HG03565 (cell line): Measurements from ENCODE around the gene DACT2.
"Not testable (repeated sequence)": the region's sequence is repeated elsewhere in the genome, so short reads cannot be mapped to it uniquely, and the experiment has no call there.

ENCODE experiments used
- ATAC-seq: cut with Tn5 transposase; IDR thresholded peaks from one replicate; pipeline ENCODE4 v1.9.1; 2021; ENCODE audit warnings: mild to moderate bottlenecking, moderate library complexity; ENCODE audit not compliant: unreplicated experiment

Gene DACT2

DNA sequence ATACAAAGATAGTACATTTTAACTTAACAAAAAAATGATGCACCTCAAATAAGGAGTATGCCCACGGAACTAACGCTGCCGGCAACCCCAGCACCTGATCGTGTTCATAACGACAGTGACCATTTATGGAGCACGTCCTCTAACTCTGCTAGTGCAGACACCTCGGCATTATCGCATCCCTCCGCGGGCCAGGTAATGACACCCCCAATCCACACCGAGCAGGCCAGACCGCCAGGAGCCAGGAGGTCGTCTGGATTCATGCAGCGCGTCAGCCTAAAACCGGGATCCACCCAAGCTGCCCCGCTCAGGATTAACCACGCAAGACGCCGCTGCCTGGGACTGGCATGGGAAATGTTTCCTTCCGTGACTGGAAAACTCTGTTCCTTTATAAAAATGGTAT lies 34.1 kb downstream of the DACT2 start:
- ATAC-seq, result no peak

DNA sequence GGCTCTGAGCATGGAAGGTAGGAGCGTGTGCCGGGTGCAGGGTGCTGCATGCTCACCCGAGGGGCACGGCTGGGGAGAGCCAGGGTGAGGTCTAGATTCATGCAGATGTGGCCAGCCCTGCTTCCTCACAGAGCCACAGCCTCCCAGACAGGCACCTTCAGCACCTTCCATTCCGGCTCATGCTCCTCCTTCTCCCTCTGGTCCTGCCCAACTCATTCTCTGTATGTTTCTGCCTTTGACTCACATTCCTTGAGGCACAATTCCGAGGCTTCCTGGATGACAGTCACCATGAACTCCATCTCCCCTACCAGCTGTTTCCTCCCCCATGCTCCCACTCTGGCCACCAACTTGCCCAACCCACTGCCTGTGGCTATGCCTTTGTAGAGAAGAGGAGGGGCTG lies 35.4 kb downstream of the DACT2 start:
- no peak for ATAC-seq

DNA sequence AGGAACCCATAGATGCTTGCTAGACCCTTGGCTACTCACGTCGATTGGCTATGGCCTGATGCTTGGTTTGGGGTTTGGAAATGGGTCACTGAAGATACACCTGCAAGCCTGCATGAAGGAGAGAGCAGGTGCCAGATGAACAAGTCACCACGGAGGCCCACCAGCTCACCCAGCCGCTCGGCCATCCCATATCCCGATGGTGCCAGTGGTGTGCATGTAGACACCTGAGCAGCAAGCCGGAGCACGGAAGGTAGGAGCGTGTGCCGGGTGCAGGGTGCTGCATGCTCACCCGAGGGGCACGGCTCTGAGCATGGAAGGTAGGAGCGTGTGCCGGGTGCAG lies 35.9 kb downstream of the DACT2 start:
- ATAC-seq, result no peak

DNA sequence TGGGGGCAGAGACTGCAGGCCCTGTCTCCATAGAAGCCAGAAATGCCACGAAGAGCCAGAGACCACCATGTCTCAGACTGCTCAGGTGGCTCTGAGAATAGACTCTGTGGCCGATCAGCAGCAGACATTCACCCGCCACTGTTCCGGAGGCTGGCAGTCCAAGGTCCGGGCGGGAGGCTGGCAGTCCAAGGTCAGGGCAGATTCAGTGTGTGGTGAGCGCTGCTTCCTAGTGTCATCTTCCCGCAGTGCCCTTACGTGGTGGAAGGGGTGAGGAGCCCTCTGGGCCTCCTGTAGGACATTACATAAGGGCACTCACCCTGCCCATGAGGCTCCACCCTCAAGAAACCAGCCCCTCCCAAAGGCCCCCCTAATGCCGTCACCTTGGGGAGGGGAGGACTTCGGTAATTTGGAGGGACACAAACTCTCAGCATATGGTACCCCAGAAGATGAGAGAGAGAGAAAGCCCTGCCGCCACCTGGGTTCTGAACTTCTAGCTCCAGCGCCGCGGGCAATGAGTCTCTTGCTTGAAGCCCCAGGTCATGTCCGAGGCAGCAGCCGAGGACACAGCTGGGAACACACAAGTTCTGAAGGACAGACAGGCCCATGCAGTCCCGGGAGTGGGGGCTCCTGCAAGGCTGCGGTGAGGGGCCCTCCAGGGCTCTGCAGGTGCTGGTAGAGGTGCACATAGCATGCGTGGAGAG lies 36.4 kb downstream of the DACT2 start:
- ATAC-seq, result no peak

DNA sequence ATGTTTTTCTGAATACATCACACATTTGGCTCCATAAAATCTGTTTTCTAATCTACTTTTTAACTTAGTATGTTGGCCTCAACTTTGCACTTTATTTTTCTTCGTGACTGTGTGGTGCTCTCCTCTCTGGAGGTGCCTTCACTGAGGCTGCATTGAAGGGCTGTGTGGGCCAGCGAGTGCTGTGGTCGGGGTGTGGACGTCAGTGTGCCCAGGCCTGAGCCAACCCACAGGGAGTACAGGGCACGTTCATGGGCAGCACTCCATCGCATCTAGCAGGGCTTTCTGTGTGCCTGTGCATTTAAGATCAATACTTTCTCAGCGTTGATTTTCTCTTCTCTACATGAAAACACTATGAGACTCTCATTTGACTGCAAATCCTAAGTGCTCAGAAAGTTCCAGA lies 37.8 kb downstream of the DACT2 start:
- no peak for ATAC-seq

DNA sequence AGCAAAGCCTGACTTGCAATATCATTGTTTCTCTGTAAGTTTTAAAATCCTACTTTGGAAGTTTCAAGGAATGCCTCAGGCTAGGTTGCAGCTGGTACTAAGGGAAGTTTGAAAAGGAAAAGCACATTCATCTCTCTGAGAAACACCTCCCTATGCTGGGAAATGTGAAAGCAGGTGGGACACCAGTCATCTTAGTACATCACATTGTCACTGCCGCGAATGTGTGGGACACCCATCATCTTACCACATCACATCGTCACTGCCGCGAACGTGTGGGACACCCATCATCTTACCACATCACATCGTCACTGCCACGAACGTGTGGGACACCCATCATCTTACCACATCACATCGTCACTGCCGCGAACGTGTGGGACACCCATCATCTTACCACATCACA lies 38.3 kb downstream of the DACT2 start:
- not testable (repeated sequence) for ATAC-seq

DNA sequence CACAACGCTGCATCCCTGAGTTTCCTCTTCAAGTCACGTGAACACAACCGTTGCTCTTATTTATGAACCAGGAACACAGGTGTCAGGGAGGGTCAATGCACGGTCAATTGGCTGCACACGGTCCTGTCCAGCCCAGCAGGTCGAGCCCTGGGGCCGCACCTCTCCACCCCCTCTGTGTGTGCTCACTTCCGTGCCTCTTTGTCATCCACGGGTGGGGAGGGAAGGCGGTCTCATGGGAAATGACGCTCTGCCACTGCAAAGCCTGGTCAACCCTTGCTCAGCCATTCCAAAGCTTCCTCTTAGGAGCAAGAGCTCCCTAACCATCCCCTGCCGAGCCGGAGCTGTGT lies 38.7 kb downstream of the DACT2 start:
- no peak for ATAC-seq

DNA sequence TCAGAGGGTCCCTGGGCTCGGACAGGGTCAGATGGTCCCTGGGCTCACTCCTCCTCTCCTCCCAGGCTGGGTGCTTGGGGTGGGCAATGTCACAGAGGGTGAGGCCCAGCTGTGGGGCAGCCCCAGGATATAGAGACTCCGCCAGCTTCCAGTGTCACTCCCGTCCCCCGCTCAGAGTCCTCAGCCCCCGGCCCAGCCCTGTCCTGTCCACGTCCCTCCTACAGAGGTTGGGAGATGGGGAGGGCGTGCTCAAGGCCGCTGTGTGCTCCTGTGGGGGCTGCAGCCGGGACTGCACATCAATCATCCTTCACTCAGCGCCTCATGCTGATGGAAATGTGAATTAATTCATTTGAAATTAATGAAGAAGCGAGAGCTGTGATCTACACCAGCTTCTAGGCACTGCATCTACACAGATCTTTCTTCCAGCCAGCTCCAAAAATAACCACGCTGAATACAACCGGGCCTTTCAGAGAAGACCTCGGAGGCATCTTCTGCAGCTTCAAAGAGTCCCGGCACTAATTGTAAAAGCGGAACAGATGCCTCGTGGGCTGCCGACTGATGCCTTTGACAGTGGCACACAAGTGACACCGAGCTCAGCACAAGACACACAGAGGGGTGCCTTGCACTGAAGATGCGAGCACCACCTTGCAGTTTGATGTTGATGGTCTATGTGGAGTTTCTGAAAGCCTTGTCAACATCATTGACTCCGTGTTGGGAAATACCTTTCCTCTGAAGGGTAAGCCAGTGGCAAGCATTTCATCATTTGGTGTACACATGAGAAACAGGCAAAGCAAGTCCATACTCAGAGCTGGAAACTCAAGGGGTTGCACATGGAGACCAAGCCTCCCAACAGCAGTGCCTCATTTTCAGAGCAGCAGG lies 39.3 kb downstream of the DACT2 start:
- no peak for ATAC-seq

DNA sequence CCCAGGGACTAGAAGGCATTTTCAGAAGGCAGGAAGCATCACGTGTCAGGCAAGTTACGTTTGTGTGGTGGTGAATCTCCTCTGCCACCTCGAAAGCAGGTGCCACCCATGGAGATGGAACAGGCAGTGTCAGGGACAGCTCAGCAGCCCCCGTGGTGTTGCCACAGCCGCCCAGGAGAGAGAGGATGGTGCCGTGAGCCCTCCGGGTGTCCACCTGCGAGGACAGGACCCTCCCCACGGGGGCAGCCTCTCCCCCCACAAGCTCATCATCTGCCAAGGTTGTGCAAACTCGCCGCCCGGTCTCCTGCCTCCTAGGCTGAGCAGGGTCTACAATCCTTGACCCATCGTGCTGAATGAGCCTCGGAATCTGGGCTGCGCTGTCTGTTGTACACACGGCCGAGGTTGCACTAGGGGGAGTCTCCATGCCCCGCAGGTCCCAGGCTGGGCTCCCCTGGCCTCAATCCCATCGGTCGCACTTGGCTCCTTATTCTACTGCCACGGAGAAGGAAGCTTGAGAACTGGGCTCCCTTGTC lies 40.1 kb downstream of the DACT2 start:
- no peak for ATAC-seq

DNA sequence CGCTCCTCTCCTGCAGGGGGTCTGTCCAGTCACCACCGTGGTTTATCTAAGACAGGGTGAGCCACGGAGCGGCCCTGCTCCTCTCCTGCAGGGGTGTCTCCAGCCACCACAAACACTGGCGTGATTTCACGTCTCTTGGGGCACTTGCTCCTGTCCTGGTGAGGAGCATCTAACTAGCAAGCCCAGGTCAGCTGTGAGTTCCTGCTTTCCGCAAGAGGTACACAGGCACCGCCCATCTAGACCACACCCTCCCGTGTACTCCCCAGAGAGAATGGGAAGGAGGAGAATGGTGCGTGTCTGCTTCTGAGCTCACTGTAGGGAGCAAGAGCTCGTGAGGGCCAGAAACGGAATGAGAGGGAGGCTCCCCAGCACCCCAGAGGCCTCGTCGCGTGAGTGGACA lies 40.7 kb downstream of the DACT2 start:
- ATAC-seq, result no peak

DNA sequence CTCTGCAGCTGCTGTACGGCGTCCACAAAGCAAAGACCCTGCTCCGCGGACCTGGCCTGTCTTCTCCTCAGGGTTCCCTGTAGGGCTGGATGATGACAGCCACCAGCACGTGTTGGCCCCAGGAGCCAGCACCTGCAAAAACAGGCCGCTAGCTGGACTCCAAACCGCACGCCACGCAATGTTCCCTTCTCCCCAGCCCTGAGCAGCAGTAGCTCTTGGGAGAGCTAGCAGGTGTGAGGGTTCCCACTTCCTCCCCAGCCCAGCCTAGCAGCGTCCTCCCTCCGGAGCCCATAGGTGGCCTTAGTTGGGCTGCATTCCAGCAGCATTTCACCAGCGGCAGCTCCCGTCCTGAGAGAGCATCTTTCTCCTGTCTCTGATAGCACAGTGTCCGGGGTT lies 42.3 kb downstream of the DACT2 start:
- no peak for ATAC-seq

DNA sequence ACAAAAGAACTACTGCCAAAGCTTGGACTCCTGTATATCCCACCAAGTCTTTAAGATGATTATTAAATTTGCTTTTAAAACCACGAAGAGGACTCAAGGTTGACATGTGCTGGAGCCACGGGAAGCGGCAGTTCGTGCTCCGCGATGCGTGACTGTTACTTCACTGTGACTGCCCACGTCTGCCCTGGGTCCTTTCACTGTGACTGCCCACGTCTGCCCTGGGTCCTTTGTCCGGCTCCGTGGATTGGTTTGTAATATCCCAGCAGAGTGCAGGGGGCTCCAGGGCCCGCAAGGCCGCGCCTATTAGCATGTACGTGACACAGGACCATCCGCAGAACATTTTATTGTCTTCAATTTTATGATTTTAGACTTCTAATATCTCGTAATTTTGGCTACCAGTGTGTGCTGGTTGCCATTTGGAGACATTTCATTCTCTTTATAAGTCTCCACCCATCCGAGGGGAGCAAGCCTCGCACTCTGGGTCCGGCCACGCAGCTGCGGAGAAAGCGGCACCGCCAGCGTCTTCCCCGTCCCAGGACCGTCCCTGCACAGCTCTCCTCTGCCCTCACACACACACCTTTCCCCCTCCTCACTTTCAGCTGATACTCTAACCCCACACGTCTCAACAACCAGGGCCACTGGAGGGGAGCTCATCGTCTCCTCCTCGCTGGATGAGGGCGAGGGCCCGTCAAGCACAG lies 42.9 kb downstream of the DACT2 start:
- ATAC-seq, result no peak

DNA sequence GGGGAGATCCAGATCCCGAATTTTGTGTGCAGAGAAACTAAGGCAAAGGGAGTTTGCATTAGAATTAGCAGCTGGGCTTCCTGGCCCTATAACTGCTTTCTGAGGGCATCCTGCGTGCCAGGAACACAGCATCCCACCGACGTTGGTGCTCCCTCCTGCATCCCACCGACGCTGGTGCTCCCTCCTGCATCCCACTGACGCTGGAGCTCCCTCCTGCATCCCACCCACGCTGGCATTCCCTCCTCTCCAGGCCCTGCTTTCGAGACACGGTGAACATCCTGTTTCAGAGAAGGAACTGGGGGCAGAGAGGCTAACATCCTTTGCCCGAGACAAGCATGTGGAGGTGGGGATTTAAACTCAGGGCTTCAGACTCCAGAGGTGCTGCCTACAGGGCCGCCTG lies 44.4 kb downstream of the DACT2 start:
- ATAC-seq, result no peak

DNA sequence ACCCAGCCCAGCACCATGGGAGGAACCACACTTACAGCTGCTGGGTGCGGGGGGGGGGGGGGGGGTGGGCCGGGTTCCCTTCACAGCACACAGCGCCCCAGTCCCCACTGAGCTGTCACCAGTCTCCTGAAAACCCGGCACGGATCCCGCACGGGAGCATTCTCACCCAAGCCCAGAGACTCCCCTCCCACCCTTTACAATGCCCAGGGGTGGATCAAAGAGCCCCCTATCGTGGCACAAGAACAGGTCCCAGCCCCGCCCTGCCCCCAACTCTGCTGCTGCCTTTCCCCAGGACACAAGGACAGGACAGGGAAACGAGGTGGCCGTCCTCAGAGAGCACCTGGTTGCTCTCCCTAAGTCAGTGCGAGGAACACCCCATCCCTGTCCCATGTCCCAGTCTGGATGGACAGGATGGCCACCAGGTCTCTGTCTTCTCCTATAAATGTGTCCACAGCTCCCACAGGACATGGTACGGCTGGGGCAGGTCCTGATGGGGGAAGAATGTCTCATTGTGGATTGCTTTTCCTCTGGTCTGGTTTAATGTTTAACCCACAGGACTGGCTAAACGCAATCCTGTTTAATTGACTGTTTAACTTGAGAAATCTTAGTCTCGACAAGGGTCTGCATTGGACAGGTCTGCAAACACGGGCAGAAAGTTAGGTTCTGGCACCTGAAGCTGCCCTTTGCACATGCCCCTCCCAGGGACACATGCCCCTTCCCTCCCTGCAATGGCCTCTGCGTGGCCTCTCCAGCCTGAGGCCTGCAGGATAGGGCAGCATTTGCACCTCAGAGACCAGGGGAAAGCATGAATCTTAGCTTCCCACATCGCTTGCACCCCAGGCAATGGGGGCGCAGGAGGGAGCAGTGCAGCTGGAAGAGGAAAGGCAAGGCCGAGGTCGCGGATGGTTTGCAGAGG lies 45.3 kb downstream of the DACT2 start:
- ATAC-seq, result no peak

DNA sequence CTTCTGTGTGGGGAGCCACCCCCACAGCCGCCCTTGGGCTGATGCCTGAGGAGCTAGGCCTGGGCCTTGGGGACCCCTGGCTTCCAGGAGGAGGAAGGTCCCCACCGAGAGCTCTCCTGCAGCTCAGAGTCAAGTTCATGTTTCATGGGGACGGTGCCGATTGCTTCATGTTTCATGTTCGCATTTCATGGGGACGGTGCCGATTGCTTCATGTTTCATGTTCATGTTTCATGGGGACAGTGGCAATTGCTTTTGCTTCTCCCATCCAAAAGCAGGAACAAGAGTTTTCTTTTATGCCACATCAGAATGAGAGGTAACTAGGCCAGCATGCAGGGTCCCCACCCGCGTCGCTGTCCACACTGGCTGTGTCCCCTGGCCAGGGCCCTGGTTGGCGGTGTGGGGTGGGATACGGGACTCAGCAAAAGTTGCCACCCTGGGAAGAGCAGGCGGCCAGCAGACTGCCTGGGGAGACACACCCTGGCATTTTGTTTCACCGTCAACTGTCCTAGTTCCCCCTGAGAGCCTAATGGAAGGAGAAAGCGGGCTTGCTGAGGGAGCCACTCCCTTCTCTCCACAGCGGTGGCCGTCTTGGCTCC lies 46.0 kb downstream of the DACT2 start:
- no peak for ATAC-seq

DNA sequence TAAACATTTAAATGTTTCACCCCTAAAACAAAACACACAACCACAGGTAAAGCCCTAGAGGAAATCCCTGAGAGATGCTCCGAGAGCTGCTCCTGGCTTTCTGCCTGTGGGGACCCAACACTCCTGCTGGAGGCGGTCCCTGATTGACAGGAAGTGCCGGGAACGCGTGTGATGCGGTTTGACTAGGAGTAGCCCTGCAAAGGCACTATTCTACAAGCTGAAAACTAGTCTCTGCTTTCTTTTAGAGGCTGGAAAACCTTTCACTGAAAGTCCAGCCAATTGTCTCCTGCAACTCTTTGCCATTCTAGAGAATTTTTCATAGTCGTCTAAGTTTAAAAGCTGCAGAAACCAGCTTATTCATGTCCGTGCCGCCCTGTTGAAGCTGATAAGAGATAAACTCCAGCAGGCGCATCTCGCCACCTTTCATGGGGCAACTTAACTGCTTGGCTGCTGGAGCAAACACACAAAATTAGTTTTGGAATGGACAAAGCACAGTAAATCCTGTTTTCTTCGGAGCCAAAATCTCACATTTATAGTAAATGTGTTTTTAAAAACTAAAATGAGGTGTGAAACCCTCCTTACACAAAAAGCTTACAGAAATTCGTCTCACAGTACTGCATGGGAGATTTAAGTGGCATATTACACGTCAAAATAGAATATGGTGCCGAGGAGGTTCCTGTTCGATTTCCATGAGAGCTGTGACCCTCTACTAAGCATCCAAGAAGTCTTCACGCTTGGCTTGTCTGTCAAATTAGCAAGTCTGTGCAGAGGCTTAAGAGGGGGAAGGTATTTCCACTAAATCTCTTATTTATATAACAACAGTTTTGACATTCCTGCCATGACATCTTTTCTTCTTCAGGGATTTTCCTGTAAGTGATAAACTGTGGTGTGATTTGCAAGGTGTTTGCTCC lies 46.9 kb downstream of the DACT2 start:
- ATAC-seq, result no peak

DNA sequence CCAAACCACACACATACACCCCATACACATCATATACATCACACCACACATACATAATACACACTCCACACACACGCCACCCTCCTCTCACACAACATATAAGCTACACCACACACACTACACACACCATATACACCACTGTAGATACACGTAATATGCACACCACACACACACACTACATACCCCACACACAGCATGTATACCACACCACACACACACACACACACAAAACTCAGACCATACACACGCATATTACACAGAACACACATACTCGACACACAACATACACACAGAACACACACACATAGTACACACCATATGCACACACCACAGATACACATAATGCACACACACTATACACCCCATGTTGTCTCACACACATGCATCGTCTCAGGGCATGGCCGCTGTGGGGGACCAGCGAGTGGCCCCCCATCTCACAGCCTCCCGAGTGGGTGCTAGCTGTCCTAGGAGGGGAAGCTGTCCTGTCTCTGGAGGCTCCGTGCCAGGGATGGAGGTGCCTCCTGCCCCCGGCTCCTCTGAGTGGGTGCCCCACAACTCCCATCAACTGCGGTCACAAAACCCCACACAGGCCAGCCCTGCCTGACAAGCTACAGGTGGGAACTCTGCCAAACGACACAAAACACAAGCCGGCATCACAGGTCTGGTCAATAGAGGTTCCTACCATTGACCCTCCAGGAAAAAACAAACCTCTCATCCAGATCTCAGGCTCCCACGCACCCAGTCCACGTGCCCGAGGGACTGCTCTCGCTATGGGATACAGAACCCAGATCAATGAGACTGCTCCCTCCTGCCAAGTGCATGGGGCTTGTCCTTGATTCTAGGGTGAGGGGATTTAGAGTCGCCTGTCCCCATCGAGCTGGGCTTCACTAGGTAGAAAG lies 49.1 kb downstream of the DACT2 start:
- ATAC-seq, result no peak
